GM21360 (cell line): Measurements from ENCODE around the gene KIAA1958.

ENCODE experiments used
- ATAC-seq: cut with Tn5 transposase; IDR thresholded peaks from one replicate; pipeline ENCODE4 v1.9.1; 2021; ENCODE audit warnings: mild to moderate bottlenecking, moderate library complexity; ENCODE audit not compliant: unreplicated experiment

The KIAA1958 gene

GRCh38 chr9:112552229-112553056 is 65.8 kb downstream of the KIAA1958 start:
- ATAC-seq: no peak

- ATAC-seq: no peak
These were observed 66.7 kb downstream of the KIAA1958 start for GRCh38 chr9:112553256-112553826.

- no peak for ATAC-seq
These were observed 67.9 kb downstream of the KIAA1958 start for GRCh38 chr9:112554516-112554915.

- no peak for ATAC-seq
These were observed 68.5 kb downstream of the KIAA1958 start for GRCh38 chr9:112555101-112555643.

- ATAC-seq: no peak
These were observed 69.3 kb downstream of the KIAA1958 start for GRCh38 chr9:112555844-112556482.

GRCh38 chr9:112556497-112557442 is 70.1 kb downstream of the KIAA1958 start:
- no peak for ATAC-seq

GRCh38 chr9:112558476-112558875 is 71.8 kb downstream of the KIAA1958 start:
- no peak for ATAC-seq

GRCh38 chr9:112558978-112559377 is 72.4 kb downstream of the KIAA1958 start:
- ATAC-seq: no peak

- ATAC-seq: no peak
These were observed 73.2 kb downstream of the KIAA1958 start for GRCh38 chr9:112559629-112560413.

- ATAC-seq: no peak
These were observed 75.8 kb downstream of the KIAA1958 start for GRCh38 chr9:112562235-112562958.

- ATAC-seq: no peak
These were observed 82.6 kb downstream of the KIAA1958 start for GRCh38 chr9:112569186-112569585.

- ATAC-seq: no peak
These were observed 84.1 kb downstream of the KIAA1958 start for GRCh38 chr9:112570671-112571167.

GRCh38 chr9:112571624-112572355 is 85.2 kb downstream of the KIAA1958 start:
- ATAC-seq: no peak

GRCh38 chr9:112572416-112572815 is 85.8 kb downstream of the KIAA1958 start:
- ATAC-seq: no peak

GRCh38 chr9:112574008-112574407 is 87.4 kb downstream of the KIAA1958 start:
- ATAC-seq: no peak

GRCh38 chr9:112575107-112575506 is 88.5 kb downstream of the KIAA1958 start:
- ATAC-seq: no peak

GRCh38 chr9:112581469-112582176 is 95.0 kb downstream of the KIAA1958 start:
- ATAC-seq: no peak
